HEK293 (cell line): ENCODE measurements around the gene SP6.

Experiments used
- GLI2 ChIP-seq: fragments of 450-650 bp; formaldehyde crosslinking; IDR thresholded peaks from 2 replicates; pipeline ENCODE4; 2017; ENCODE audit warnings: missing biosample characterization, missing genetic modification characterization, low read depth, borderline replicate concordance
- GLIS2 ChIP-seq: fragments of 450-650 bp; formaldehyde crosslinking; IDR thresholded peaks from 2 replicates; pipeline ENCODE4 v1.5.1; 2016; ENCODE audit warnings: missing biosample characterization, missing genetic modification characterization
- RBAK ChIP-seq: fragments of 450-650 bp; formaldehyde crosslinking; IDR thresholded peaks from 2 replicates; pipeline ENCODE4 v1.5.1; 2016; ENCODE audit warnings: missing biosample characterization, missing genetic modification characterization
- SCRT2 ChIP-seq: fragments of 450-650 bp; formaldehyde crosslinking; IDR thresholded peaks from 2 replicates; pipeline ENCODE4 v1.5.1; 2016; ENCODE audit warnings: missing biosample characterization, missing genetic modification characterization
- ZBTB48 ChIP-seq: fragments of 450-650 bp; formaldehyde crosslinking; IDR thresholded peaks from 2 replicates; pipeline ENCODE4 v1.5.1; 2016; ENCODE audit warnings: missing biosample characterization, missing genetic modification characterization
- ZBTB7A ChIP-seq: fragments of 450-650 bp; formaldehyde crosslinking; IDR thresholded peaks from 2 replicates; pipeline ENCODE4 v1.5.1; 2016; ENCODE audit warnings: low read depth, missing biosample characterization, missing genetic modification characterization
- ZFHX2 ChIP-seq: fragments of 450-650 bp; formaldehyde crosslinking; conservative IDR thresholded peaks from 2 replicates; pipeline ENCODE4 v1.5.1; 2016; ENCODE audit warnings: missing biosample characterization, missing genetic modification characterization
- ZFP41 ChIP-seq: fragments of 450-650 bp; formaldehyde crosslinking; IDR thresholded peaks from 2 replicates; pipeline ENCODE4 v1.5.1; 2016; ENCODE audit warnings: missing biosample characterization, missing genetic modification characterization, borderline replicate concordance
- ZNF138 ChIP-seq: fragments of 450-650 bp; formaldehyde crosslinking; IDR thresholded peaks from 2 replicates; pipeline ENCODE4 v1.5.1; 2016; ENCODE audit warnings: missing biosample characterization, missing genetic modification characterization, borderline replicate concordance
- ZNF211 ChIP-seq: fragments of 450-650 bp; formaldehyde crosslinking; IDR thresholded peaks from 2 replicates; pipeline ENCODE4 v1.5.1; 2016; ENCODE audit warnings: low read depth, missing biosample characterization, missing genetic modification characterization
- ZNF221 ChIP-seq: fragments of 450-650 bp; formaldehyde crosslinking; IDR thresholded peaks from 2 replicates; pipeline ENCODE4 v1.5.1; 2017; ENCODE audit warnings: missing biosample characterization, missing genetic modification characterization, borderline replicate concordance
- ZNF24 ChIP-seq: fragments of 450-650 bp; formaldehyde crosslinking; IDR thresholded peaks from 2 replicates; pipeline ENCODE4 v1.5.1; 2016; ENCODE audit warnings: missing biosample characterization, missing genetic modification characterization
- ZNF404 ChIP-seq: fragments of 450-650 bp; formaldehyde crosslinking; IDR thresholded peaks from 2 replicates; pipeline ENCODE4 v1.5.1; 2017; ENCODE audit warnings: missing biosample characterization, missing genetic modification characterization
- ZNF48 ChIP-seq: fragments of 450-650 bp; formaldehyde crosslinking; IDR thresholded peaks from 2 replicates; pipeline ENCODE4 v1.5.1; 2016; ENCODE audit warnings: missing biosample characterization, missing genetic modification characterization
- ZNF624 ChIP-seq: fragments of 450-650 bp; formaldehyde crosslinking; IDR thresholded peaks from 2 replicates; pipeline ENCODE4 v1.5.1; 2017; ENCODE audit warnings: missing biosample characterization, missing genetic modification characterization
- TF ChIP-seq, protein P1 (sequence below): fragments of 450-650 bp; formaldehyde crosslinking; IDR thresholded peaks from 2 replicates; pipeline ENCODE4 v1.5.1; 2016; ENCODE audit warnings: missing biosample characterization, missing genetic modification characterization, borderline replicate concordance
- TF ChIP-seq, protein P2 (sequence below): fragments of 450-650 bp; formaldehyde crosslinking; IDR thresholded peaks from 2 replicates; pipeline ENCODE4 v1.5.1; 2016; ENCODE audit warnings: missing biosample characterization, missing genetic modification characterization
- TF ChIP-seq, protein P3 (sequence below): fragments of 450-650 bp; formaldehyde crosslinking; IDR thresholded peaks from 2 replicates; pipeline ENCODE4 v1.5.1; 2017; ENCODE audit warnings: missing biosample characterization, missing genetic modification characterization
- TF ChIP-seq, protein P4 (sequence below): fragments of 450-650 bp; formaldehyde crosslinking; IDR thresholded peaks from 2 replicates; pipeline ENCODE4 v1.5.1; 2017; ENCODE audit warnings: missing biosample characterization, missing genetic modification characterization
- TF ChIP-seq, protein P5 (sequence below): fragments of 450-650 bp; formaldehyde crosslinking; IDR thresholded peaks from 2 replicates; pipeline ENCODE4 v1.5.1; 2016; ENCODE audit warnings: missing biosample characterization, missing genetic modification characterization
- TF ChIP-seq, protein P6 (sequence below): fragments of 450-650 bp; formaldehyde crosslinking; IDR thresholded peaks from 2 replicates; pipeline ENCODE4 v1.5.1; 2016; ENCODE audit warnings: missing biosample characterization, missing genetic modification characterization

Gene SP6

DNA sequence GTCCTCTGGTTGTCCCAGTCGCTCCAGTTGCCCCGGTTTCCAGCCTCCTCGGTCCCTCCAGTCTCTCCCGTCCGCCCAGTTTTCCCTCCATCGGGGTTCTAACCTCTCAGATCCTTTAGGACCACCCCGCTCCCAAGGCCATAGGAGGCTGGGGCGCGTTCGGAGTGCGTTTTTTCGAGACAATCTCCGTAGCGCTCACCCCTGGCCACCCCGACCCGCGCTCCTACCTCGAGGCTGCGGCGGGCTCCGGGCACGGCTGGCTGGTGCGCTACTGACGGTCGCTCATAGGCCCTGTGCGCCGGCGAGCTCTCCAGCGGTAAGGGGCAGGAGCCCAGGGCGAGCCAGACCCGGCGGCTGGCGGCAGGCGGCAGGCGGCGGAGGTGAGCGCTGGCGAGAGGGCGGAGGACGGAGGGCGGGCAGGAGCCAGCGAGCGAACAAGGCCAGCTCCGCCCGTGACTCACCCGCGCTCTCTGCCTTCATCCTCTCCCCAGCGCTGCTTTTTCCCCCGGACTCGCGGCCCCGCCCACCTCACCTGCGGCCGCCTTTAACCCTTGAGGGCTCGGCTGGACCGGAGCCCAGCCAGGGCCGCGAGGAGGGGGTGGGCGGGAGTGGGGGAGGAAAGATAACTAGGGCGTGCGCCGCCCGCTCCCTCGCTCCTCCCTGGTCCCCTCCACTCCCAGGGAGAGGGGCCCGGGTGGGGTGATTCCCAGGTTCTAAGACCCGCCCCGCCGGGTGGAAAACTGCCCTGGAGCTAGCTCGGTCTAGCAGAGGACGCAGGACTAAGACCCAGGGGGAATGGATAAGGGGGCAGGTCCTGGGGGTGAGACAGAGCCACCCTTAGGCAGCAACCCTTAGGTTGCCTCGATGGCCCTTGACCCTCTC, at the start of gene SP6 (continued):
- TF ChIP-seq, protein P1, sequence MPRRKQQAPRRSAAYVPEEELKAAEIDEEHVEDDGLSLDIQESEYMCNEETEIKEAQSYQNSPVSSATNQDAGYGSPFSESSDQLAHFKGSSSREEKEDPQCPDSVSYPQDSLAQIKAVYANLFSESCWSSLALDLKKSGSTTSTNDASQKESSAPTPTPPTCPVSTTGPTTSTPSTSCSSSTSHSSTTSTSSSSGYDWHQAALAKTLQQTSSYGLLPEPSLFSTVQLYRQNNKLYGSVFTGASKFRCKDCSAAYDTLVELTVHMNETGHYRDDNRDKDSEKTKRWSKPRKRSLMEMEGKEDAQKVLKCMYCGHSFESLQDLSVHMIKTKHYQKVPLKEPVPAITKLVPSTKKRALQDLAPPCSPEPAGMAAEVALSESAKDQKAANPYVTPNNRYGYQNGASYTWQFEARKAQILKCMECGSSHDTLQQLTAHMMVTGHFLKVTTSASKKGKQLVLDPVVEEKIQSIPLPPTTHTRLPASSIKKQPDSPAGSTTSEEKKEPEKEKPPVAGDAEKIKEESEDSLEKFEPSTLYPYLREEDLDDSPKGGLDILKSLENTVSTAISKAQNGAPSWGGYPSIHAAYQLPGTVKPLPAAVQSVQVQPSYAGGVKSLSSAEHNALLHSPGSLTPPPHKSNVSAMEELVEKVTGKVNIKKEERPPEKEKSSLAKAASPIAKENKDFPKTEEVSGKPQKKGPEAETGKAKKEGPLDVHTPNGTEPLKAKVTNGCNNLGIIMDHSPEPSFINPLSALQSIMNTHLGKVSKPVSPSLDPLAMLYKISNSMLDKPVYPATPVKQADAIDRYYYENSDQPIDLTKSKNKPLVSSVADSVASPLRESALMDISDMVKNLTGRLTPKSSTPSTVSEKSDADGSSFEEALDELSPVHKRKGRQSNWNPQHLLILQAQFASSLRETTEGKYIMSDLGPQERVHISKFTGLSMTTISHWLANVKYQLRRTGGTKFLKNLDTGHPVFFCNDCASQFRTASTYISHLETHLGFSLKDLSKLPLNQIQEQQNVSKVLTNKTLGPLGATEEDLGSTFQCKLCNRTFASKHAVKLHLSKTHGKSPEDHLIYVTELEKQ (tag by site-specific recombination) = no peak
- TF ChIP-seq ZNF48 (tag by site-specific recombination) (no peak), ZNF24 (tag by site-specific recombination) (no peak), SCRT2 (tag by site-specific recombination) (0 out of 2 replicates have a peak, but pooled peaks have one; percentile 8), ZNF624 (no peak), ZFP41 (no peak), RBAK (tag by site-specific recombination) (no peak), ZNF404 (no peak), ZNF221 (no peak), GLI2 (tag by site-specific recombination) (no peak), ZBTB48 (tag by site-specific recombination) (peak; percentile 27; the same call in 1 of the 2 replicates), ZBTB7A (tag by site-specific recombination) (no peak), GLIS2 (tag by site-specific recombination) (peak; percentile 84), ZNF138 (tag by site-specific recombination) (no peak), ZFHX2 (peak; percentile 89), ZNF211 (no peak)
- TF ChIP-seq, protein P2, sequence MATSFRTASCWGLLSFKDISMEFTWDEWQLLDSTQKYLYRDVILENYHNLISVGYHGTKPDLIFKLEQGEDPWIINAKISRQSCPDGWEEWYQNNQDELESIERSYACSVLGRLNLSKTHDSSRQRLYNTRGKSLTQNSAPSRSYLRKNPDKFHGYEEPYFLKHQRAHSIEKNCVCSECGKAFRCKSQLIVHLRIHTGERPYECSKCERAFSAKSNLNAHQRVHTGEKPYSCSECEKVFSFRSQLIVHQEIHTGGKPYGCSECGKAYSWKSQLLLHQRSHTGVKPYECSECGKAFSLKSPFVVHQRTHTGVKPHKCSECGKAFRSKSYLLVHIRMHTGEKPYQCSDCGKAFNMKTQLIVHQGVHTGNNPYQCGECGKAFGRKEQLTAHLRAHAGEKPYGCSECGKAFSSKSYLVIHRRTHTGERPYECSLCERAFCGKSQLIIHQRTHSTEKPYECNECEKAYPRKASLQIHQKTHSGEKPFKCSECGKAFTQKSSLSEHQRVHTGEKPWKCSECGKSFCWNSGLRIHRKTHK (tag by site-specific recombination) = no peak
- TF ChIP-seq, protein P3, sequence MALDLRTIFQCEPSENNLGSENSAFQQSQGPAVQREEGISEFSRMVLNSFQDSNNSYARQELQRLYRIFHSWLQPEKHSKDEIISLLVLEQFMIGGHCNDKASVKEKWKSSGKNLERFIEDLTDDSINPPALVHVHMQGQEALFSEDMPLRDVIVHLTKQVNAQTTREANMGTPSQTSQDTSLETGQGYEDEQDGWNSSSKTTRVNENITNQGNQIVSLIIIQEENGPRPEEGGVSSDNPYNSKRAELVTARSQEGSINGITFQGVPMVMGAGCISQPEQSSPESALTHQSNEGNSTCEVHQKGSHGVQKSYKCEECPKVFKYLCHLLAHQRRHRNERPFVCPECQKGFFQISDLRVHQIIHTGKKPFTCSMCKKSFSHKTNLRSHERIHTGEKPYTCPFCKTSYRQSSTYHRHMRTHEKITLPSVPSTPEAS (tag by site-specific recombination) = no peak
- TF ChIP-seq, protein P4, sequence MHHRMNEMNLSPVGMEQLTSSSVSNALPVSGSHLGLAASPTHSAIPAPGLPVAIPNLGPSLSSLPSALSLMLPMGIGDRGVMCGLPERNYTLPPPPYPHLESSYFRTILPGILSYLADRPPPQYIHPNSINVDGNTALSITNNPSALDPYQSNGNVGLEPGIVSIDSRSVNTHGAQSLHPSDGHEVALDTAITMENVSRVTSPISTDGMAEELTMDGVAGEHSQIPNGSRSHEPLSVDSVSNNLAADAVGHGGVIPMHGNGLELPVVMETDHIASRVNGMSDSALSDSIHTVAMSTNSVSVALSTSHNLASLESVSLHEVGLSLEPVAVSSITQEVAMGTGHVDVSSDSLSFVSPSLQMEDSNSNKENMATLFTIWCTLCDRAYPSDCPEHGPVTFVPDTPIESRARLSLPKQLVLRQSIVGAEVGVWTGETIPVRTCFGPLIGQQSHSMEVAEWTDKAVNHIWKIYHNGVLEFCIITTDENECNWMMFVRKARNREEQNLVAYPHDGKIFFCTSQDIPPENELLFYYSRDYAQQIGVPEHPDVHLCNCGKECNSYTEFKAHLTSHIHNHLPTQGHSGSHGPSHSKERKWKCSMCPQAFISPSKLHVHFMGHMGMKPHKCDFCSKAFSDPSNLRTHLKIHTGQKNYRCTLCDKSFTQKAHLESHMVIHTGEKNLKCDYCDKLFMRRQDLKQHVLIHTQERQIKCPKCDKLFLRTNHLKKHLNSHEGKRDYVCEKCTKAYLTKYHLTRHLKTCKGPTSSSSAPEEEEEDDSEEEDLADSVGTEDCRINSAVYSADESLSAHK = no peak
- TF ChIP-seq, protein P5, sequence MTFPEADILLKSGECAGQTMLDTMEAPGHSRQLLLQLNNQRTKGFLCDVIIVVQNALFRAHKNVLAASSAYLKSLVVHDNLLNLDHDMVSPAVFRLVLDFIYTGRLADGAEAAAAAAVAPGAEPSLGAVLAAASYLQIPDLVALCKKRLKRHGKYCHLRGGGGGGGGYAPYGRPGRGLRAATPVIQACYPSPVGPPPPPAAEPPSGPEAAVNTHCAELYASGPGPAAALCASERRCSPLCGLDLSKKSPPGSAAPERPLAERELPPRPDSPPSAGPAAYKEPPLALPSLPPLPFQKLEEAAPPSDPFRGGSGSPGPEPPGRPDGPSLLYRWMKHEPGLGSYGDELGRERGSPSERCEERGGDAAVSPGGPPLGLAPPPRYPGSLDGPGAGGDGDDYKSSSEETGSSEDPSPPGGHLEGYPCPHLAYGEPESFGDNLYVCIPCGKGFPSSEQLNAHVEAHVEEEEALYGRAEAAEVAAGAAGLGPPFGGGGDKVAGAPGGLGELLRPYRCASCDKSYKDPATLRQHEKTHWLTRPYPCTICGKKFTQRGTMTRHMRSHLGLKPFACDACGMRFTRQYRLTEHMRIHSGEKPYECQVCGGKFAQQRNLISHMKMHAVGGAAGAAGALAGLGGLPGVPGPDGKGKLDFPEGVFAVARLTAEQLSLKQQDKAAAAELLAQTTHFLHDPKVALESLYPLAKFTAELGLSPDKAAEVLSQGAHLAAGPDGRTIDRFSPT (tag by site-specific recombination) = peak; percentile 80
- TF ChIP-seq, protein P6, sequence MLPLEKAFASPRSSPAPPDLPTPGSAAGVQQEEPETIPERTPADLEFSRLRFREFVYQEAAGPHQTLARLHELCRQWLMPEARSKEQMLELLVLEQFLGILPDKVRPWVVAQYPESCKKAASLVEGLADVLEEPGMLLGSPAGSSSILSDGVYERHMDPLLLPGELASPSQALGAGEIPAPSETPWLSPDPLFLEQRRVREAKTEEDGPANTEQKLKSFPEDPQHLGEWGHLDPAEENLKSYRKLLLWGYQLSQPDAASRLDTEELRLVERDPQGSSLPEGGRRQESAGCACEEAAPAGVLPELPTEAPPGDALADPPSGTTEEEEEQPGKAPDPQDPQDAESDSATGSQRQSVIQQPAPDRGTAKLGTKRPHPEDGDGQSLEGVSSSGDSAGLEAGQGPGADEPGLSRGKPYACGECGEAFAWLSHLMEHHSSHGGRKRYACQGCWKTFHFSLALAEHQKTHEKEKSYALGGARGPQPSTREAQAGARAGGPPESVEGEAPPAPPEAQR (tag by site-specific recombination) = no peak
